Nephron progenitor cell (in vitro differentiated cells): ENCODE results near the gene PNMA6A.
"Not testable (repeated sequence)": the region's sequence is repeated elsewhere in the genome, so short reads cannot be mapped to it uniquely, and the experiment has no call there.

Experiments used
- DNase-seq: peaks from one replicate; pipeline ENCODE4 v3.0.0; 2021
- H3K27ac Mint-ChIP-seq: 2 replicates; pipeline ENCODE4 v1.8.0; 2021; ENCODE audit warnings: mild to moderate bottlenecking, moderate library complexity, mixed read lengths
- H3K27me3 Mint-ChIP-seq: 2 replicates; pipeline ENCODE4 v1.8.0; 2021; ENCODE audit warnings: mild to moderate bottlenecking, low read depth, mixed read lengths; ENCODE audit not compliant: poor library complexity
- H3K36me3 Mint-ChIP-seq: 2 replicates; pipeline ENCODE4 v1.8.0; 2021; ENCODE audit warnings: low read depth, mixed read lengths
- H3K4me1 Mint-ChIP-seq: 2 replicates; pipeline ENCODE4 v1.8.0; 2021; ENCODE audit warnings: mixed read lengths
- H3K4me3 Mint-ChIP-seq: 2 replicates; pipeline ENCODE4 v1.8.0; 2021; ENCODE audit warnings: mild to moderate bottlenecking, moderate library complexity, mixed read lengths
- H3K9me3 Mint-ChIP-seq: 2 replicates; pipeline ENCODE4 v1.8.0; 2021; ENCODE audit warnings: mild to moderate bottlenecking, moderate library complexity, mixed read lengths

PNMA6A gene

DNA sequence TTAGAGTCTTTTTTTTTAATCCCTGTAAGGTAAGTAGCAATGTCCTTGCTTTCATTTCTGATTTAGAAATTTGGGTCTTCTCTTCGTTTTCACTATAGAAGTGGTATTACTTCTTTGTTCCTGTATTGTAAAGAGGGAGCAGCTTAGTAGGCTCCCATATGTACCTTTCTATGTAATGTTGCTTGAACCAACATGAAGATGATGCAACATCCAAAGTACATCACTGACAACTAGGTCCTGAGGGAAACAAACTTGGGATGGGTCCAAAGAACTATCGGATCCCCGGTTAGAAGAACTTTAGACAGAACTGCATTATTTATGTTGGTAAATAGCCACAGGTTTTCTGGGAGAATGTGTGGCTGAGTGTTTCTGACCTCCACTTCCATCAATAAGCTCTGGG lies 45.5 kb downstream of the PNMA6A start:
- H3K9me3 Mint-ChIP-seq, H3K36me3 Mint-ChIP-seq, H3K27me3 Mint-ChIP-seq, H3K27ac Mint-ChIP-seq, H3K4me3 Mint-ChIP-seq, DNase-seq, H3K4me1 Mint-ChIP-seq: not testable (repeated sequence)

DNA sequence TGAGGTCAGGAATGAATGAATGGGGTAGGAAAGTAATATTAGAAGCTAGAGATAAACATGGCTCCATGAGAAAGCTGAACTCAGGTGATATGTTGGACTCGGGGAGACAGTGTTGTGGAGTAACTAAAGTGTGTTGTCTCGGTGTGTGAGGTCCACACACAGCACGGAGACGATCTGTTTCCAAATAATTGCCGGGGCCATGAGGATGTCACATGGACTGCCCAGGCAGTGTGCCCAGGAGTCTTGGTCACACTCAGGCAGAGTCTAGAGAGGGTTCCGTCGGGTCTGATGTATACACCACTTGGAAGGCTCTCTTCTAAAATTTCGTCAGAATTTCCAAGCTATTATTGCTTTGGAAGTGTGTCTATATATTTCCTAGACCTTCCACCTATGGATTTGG lies 48.0 kb downstream of the PNMA6A start:
- H3K4me3 Mint-ChIP-seq, H3K36me3 Mint-ChIP-seq, H3K4me1 Mint-ChIP-seq, H3K27me3 Mint-ChIP-seq, H3K9me3 Mint-ChIP-seq, DNase-seq, H3K27ac Mint-ChIP-seq: not testable (repeated sequence)

DNA sequence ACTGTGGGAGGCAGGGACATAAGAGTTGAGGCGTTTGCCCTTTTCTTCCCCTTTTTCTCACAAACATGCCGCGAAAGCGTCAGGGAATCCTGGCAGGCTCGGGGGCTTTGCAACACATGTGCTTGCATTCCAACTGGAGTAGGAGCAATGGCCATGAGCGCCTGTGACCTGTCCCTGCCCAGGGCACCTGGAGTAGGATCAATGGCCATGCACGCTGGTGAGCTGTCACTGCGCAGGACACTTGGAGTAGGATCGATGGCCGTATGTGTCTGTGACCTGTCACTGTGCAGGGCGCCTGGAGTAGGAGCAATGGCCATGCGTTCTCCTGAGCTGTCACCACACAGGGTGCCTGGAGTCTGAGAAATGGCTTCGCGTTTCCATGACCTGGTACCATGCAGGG lies 51.2 kb downstream of the PNMA6A start:
- H3K36me3 Mint-ChIP-seq, H3K27me3 Mint-ChIP-seq, H3K27ac Mint-ChIP-seq, H3K9me3 Mint-ChIP-seq, H3K4me1 Mint-ChIP-seq, DNase-seq, H3K4me3 Mint-ChIP-seq: not testable (repeated sequence)
